Fibroblast of the conjunctiva (primary cell): ENCODE results near the gene C5orf24.
"Not testable (repeated sequence)": the region's sequence is repeated elsewhere in the genome, so short reads cannot be mapped to it uniquely, and the experiment has no call there.

Experiments
- DNase-seq: peaks from one replicate; pipeline ENCODE4 v3.0.0-alpha.2; 2010; ENCODE audit warnings: low read depth

The C5orf24 gene

GRCh38 chr5:134857401-134857800, 11.6 kb downstream of the C5orf24 start:
- no peak for DNase-seq

- no peak for DNase-seq
These were observed 18.9 kb downstream of the C5orf24 start for GRCh38 chr5:134864707-134865106.

GRCh38 chr5:134873494-134873893, 27.7 kb downstream of the C5orf24 start:
- no peak for DNase-seq

- peak; percentile 75 for DNase-seq
These were observed 28.4 kb downstream of the C5orf24 start, which contains the start of gene TXNDC15 for GRCh38 chr5:134873987-134874830. Gene TXNDC15 (plus strand): TSS chr5:134874371. CDS start chr5:134874428, 57 bp downstream.

GRCh38 chr5:134874831-134875655, 29.3 kb downstream of the C5orf24 start:
- peak; percentile 87 for DNase-seq

GRCh38 chr5:134877159-134877558, 31.4 kb downstream of the C5orf24 start:
- DNase-seq, result no peak

GRCh38 chr5:134878403-134878802, 32.6 kb downstream of the C5orf24 start:
- DNase-seq, result no peak

- DNase-seq, result no peak
These were observed 33.7 kb downstream of the C5orf24 start for GRCh38 chr5:134879456-134879855.

GRCh38 chr5:134880937-134881336, 35.2 kb downstream of the C5orf24 start:
- DNase-seq, result not testable (repeated sequence)

GRCh38 chr5:134881711-134882110, 35.9 kb downstream of the C5orf24 start:
- not testable (repeated sequence) for DNase-seq

- no peak for DNase-seq
These were observed 41.9 kb downstream of the C5orf24 start for GRCh38 chr5:134887593-134888159.

GRCh38 chr5:134889335-134889734, 43.6 kb downstream of the C5orf24 start:
- no peak for DNase-seq

- no peak for DNase-seq
These were observed 45.7 kb downstream of the C5orf24 start for GRCh38 chr5:134891473-134891872.

GRCh38 chr5:134892282-134892681, 46.5 kb downstream of the C5orf24 start:
- DNase-seq, result no peak

- DNase-seq, result no peak
These were observed 47.2 kb downstream of the C5orf24 start for GRCh38 chr5:134892926-134893325.

- DNase-seq, result no peak
These were observed 48.2 kb downstream of the C5orf24 start for GRCh38 chr5:134893748-134894505.

GRCh38 chr5:134902071-134902801, 56.5 kb downstream of the C5orf24 start:
- no peak for DNase-seq

- peak; percentile 86 for DNase-seq
These were observed 59.0 kb downstream of the C5orf24 start, which contains the start of gene PCBD2 for GRCh38 chr5:134904610-134905245. Gene PCBD2 (plus strand): TSS chr5:134905131. CDS start chr5:134905140, 9 bp downstream.

- peak; percentile 68 for DNase-seq
These were observed 59.7 kb downstream of the C5orf24 start for GRCh38 chr5:134905246-134905996.

GRCh38 chr5:134906811-134907210, 61.0 kb downstream of the C5orf24 start:
- DNase-seq, result no peak
